Muscle layer of duodenum (tissue), 2 donors: ENCODE measurements around the gene RGS17.
"Not testable (repeated sequence)": the region's sequence is repeated elsewhere in the genome, so short reads cannot be mapped to it uniquely, and the experiment has no call there.

Experiments
- H3K27ac ChIP-seq: one replicate; pipeline ENCODE4 v1.7.0; 2013; ENCODE audit warnings: mild to moderate bottlenecking, low read length
- H3K27me3 ChIP-seq: one replicate; pipeline ENCODE4 v1.7.0; 2013; ENCODE audit warnings: low read depth, mild to moderate bottlenecking, control low read depth, low read length
- H3K36me3 ChIP-seq, 2 donors: one replicate each; pipeline ENCODE4 v1.7.0; 2013; ENCODE audit warnings: low read length in 2 of 2, control low read depth in 1 of 2, mild to moderate bottlenecking in 1 of 2; ENCODE audit not compliant: insufficient read depth in 2 of 2, control insufficient read depth in 1 of 2
- H3K4me1 ChIP-seq, 2 donors: one replicate each; pipeline ENCODE4 v1.7.0; 2013; ENCODE audit warnings: low read length in 2 of 2, mild to moderate bottlenecking in 2 of 2, control low read depth in 1 of 2, moderate library complexity in 1 of 2; ENCODE audit not compliant: insufficient read depth in 2 of 2, control insufficient read depth in 1 of 2
- H3K4me3 ChIP-seq, 2 donors: one replicate each; pipeline ENCODE4 v1.7.0; 2013; ENCODE audit warnings: low read length in 2 of 2, low read depth in 1 of 2, mild to moderate bottlenecking in 1 of 2
- H3K9me3 ChIP-seq, 2 donors: one replicate each; pipeline ENCODE4 v1.7.0; 2013; ENCODE audit warnings: low read length in 2 of 2, control low read depth in 1 of 2, mild to moderate bottlenecking in 1 of 2; ENCODE audit not compliant: control insufficient read depth in 1 of 2
- donor health status: healthy.

Gene RGS17

DNA sequence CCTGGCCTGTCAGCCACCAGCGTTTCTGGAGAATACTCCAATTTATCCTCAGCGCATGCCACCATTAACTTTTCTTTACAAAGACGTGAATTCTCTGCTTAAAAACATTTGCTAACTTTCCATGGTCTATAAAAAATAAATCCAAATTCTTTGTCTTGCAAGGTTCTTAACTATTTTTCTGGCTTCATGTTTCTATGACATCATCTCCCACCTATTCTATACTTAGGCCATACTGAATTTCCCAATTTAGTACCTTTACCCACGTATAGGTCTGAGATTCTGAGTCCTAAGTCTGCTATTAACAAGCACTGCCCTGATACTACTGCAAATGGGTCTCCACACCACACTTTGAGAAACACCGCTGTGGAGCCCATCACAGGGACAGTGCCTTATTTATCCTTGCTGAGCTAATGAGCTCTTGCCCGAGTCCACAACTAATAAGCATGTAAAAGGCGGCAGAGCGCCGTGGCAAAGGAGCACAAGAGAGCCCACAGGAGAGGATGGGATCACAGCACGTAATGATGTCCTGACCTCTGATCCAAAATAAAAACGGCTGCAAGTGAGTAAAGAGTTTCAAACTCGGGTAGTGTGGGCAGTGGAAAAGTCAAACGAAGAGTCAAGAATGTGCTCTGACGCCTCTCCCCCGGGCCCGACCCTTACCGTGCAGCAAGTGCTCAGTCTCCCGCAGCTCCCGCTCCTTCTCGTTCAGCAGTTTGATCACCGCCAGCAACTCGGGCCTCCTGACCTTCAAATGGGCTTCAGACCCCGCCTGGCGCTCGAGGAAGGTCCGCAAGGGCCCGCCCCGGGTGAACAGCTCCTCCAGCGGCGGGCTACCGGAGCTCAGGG is 129.1 kb downstream of the RGS17 start:
- H3K4me1 ChIP-seq: peaks cover 6 to 30% of the 10 kb centered on the region in 2 donors
- H3K36me3 ChIP-seq: peaks cover 6 to 7% of the 10 kb centered on the region in 2 donors

DNA sequence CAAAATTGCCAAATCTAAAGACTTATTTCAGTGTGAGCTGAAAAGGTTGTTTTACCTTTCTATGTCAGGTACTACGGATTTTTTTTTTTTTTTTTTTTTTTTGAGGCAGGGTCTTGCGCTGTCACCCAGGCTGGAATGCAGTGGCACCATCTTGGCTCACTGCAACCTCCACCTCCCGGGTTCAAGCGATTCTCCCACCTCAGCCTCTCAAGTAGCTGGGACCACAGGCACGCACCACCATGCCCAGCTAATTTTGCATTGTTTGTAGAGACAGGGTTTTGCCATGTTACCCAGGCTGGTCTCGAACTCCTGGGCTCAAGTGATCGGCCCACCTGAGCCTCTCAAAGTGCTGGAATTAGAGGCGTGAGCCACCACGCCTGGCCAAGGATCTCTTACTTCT is 130.3 kb downstream of the RGS17 start:
- H3K4me3 ChIP-seq: peak overlapping the region in 1 of 2 donors; percentile 85
- not testable (repeated sequence) for H3K27me3 ChIP-seq, H3K27ac ChIP-seq, H3K36me3 ChIP-seq, H3K9me3 ChIP-seq
- peaks cover 6 to 30% of the 10 kb centered on the region in 2 donors for H3K4me1 ChIP-seq

More for the DNA sequence above, 129.1 kb downstream of the RGS17 start:
- no peaks in the 10 kb centered on the region for H3K9me3 ChIP-seq
- H3K4me3 ChIP-seq: peak overlapping the region; percentile 85 to 95
- no peaks in the 10 kb centered on the region for H3K27me3 ChIP-seq
- H3K27ac ChIP-seq: peak overlapping the region; percentile 81

- Histone ChIP-seq H3K27me3 (no peaks in the 10 kb centered on the region), H3K4me3 (no peak overlapping the region), H3K4me1 (peaks cover 6 to 30% of the 10 kb centered on the region in 2 donors), H3K9me3 (no peaks in the 10 kb centered on the region), H3K27ac (no peak overlapping the region), H3K36me3 (peaks cover 7 to 9% of the 10 kb centered on the region in 2 donors)
Observed at GRCh38 chr6:153000243-153000642, 130.8 kb downstream of the RGS17 start.

- not testable (repeated sequence) for H3K36me3 ChIP-seq, H3K27me3 ChIP-seq, H3K4me3 ChIP-seq, H3K27ac ChIP-seq, H3K9me3 ChIP-seq
- peaks cover 6 to 30% of the 10 kb centered on the region in 2 donors for H3K4me1 ChIP-seq
Observed at GRCh38 chr6:152999538-152999937, 131.5 kb downstream of the RGS17 start.

- Histone ChIP-seq H3K27me3 (no peaks in the 10 kb centered on the region), H3K9me3 (no peaks in the 10 kb centered on the region), H3K27ac (no peak overlapping the region), H3K4me3 (no peak overlapping the region), H3K36me3 (peaks cover 31 to 33% of the 10 kb centered on the region in 2 donors), H3K4me1 (peaks cover 0 to under 1% of the 10 kb centered on the region in 2 donors)
Observed at GRCh38 chr6:152993847-152994246, 137.2 kb downstream of the RGS17 start.

GRCh38 chr6:152993431-152993830 is 137.7 kb downstream of the RGS17 start:
- Histone ChIP-seq H3K36me3 (peaks cover 31 to 33% of the 10 kb centered on the region in 2 donors), H3K4me3 (no peak overlapping the region), H3K27ac (no peak overlapping the region), H3K4me1 (no peaks in the 10 kb centered on the region), H3K27me3 (no peaks in the 10 kb centered on the region), H3K9me3 (no peaks in the 10 kb centered on the region)

GRCh38 chr6:152986978-152987377 is 144.1 kb downstream of the RGS17 start:
- H3K4me1 ChIP-seq: peaks cover 7 to 20% of the 10 kb centered on the region in 2 donors
- no peaks in the 10 kb centered on the region for H3K27me3 ChIP-seq
- H3K27ac ChIP-seq: no peak overlapping the region
- no peaks in the 10 kb centered on the region for H3K9me3 ChIP-seq
- H3K4me3 ChIP-seq: no peak overlapping the region
- H3K36me3 ChIP-seq: peaks cover 2 to 6% of the 10 kb centered on the region in 2 donors

DNA sequence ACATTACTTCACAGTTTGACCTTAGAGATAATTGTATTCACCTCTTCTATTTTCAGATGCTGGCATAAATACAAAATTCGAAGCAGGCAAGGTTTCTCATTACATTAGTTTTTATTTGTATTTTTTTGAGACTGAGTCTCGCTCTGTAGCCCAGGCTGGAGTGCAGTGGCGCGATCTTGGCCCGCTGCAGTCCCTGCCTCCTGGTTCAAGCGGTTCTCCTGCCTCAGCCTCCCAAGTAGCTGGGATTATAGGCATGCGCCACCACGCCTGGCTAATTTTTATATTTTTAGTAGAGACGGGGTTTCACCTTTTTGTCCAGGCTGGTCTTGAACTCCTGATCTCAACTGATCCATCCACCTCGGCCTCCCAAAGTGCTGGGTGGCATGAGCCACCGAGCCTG is 145.8 kb downstream of the RGS17 start:
- H3K9me3 ChIP-seq, H3K27ac ChIP-seq, H3K27me3 ChIP-seq, H3K4me3 ChIP-seq, H3K36me3 ChIP-seq: not testable (repeated sequence)
- peaks cover 7 to 22% of the 10 kb centered on the region in 2 donors for H3K4me1 ChIP-seq

- H3K4me3 ChIP-seq: peak overlapping the region; percentile 90 to 99
- no peaks in the 10 kb centered on the region for H3K27me3 ChIP-seq
- peaks cover 7 to 22% of the 10 kb centered on the region in 2 donors for H3K4me1 ChIP-seq
- peaks cover 0 to 4% of the 10 kb centered on the region in 2 donors for H3K36me3 ChIP-seq
- peak overlapping the region; percentile 88 for H3K27ac ChIP-seq
- H3K9me3 ChIP-seq: no peaks in the 10 kb centered on the region
Observed at GRCh38 chr6:152984513-152984872, 146.6 kb downstream of the RGS17 start.

DNA sequence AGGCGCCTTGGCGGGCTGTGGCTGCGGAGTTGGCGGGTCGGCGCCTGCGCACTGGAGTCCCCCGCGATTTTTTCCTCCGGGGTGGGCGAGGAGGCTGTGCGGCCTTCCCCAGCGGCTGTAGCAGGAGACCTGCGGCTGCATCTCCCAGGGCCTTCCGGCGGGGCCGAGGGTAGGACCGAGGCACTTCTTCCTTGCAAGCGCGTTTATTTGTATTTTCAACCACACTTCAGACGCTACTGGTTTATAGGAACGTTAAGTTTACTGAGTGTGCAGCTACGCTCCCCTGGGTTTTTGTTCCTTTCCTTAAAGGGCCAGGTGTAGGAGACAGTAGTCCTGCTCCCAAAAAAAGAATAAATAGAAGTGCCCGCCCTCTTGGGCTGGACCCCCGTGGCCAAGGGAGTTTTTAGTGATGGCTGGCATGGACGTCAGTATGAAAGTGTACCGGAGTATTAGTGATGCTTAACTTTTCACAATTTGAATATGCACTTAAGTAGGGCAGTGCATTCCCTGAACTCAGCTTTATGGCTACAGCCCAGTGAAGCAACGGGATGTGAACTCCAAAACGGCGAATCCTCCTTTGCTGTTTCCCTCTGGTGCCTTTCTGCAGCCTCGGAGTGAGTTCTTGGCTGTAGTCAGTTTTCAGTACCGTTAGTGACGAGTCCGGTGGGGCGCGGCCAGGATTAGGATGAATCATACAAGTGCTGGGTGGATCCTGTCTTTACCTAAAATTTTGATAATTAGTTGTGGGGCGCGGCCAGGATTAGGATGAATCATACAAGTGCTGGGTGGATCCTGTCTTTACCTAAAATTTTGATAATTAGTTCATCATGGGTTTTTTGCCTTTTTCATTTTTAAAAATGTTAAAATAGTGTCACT is 147.2 kb downstream of the RGS17 start:
- peak overlapping the region; percentile 88 for H3K27ac ChIP-seq
- peaks cover 7 to 22% of the 10 kb centered on the region in 2 donors for H3K4me1 ChIP-seq
- peaks cover 0 to 4% of the 10 kb centered on the region in 2 donors for H3K36me3 ChIP-seq
- peak overlapping the region; percentile 90 to 99 for H3K4me3 ChIP-seq
- H3K9me3 ChIP-seq: no peaks in the 10 kb centered on the region
- H3K27me3 ChIP-seq: no peaks in the 10 kb centered on the region

- Histone ChIP-seq H3K9me3 (no peaks in the 10 kb centered on the region), H3K27me3 (no peaks in the 10 kb centered on the region), H3K27ac (peak within 1 kb of the TSS; percentile 88), H3K4me1 (peaks cover 7 to 22% of the 10 kb centered on the region in 2 donors), H3K36me3 (peaks cover 0 to 4% of the 10 kb centered on the region in 2 donors), H3K4me3 (peak within 1 kb of the TSS; percentile 90 to 99)
Observed at GRCh38 chr6:152982904-152983636, 148.0 kb downstream of the RGS17 start, which contains the start of gene FBXO5. TSS of gene FBXO5 (minus strand) at chr6:152983041. CDS start at chr6:152982959, 82 bp downstream.
